ENCODE results near the gene MAEL.

- TF ChIP-seq CTCF (conservative IDR thresholded peaks at IDR 0.05; ENCODE audit: low read length): no peak
- TF ChIP-seq EZH2phosphoT487 (IDR thresholded peaks at IDR 0.05; ENCODE audit: borderline replicate concordance): no peak
These were observed 10.3 kb upstream of the MAEL start for GRCh38 chr1:166978821-166979220.

Data from Loucy (cell line).